Measurements from ENCODE around the gene PPP6R3.

The PPP6R3 gene

DNA sequence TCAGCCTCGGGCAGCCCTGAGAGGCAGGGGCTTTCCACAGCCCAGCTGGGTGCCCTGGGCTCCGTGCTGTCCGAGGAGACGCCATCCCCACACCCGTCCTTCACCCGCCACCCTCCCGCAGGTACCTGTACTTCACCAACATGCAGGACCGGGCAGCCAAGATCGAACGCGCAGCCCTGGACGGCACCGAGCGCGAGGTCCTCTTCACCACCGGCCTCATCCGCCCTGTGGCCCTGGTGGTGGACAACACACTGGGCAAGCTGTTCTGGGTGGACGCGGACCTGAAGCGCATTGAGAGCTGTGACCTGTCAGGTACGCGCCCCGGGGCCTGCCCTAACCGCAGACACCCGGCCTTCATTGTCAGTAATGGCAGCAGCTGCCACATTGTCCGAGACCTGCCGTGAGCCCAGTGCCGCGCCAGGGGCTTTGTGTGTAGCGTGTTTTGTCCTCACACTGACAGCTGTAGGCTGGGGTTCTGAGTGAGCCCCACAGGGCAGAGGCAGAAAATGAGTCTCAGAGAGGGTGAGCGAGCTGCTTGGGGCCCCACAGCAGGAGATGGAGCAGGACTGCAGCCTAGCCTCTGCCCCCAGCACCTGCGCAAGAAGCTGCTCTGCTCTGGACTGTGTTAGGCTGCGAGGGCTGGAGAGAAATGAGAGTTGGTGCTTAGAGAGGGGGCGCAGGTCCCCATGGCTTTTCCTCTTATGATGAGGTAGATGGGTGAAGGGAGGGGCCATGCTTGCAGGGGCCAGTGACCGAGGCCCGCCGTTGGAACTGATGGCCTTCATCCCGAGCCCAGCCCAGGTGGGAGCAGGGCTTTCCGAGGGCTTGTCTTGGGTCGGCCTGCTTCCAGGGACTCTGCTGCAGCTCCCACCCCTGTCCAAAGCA lies 35.3 kb upstream of the PPP6R3 start:
- CTCF ChIA-PET = no interaction called here
- no peak for DNase-seq (ENCODE audit: low read depth, low spot score)
- POLR2A ChIA-PET = no interaction called here
- TF ChIP-seq, protein P1, sequence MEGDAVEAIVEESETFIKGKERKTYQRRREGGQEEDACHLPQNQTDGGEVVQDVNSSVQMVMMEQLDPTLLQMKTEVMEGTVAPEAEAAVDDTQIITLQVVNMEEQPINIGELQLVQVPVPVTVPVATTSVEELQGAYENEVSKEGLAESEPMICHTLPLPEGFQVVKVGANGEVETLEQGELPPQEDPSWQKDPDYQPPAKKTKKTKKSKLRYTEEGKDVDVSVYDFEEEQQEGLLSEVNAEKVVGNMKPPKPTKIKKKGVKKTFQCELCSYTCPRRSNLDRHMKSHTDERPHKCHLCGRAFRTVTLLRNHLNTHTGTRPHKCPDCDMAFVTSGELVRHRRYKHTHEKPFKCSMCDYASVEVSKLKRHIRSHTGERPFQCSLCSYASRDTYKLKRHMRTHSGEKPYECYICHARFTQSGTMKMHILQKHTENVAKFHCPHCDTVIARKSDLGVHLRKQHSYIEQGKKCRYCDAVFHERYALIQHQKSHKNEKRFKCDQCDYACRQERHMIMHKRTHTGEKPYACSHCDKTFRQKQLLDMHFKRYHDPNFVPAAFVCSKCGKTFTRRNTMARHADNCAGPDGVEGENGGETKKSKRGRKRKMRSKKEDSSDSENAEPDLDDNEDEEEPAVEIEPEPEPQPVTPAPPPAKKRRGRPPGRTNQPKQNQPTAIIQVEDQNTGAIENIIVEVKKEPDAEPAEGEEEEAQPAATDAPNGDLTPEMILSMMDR (IDR thresholded peaks at IDR 0.05; ENCODE audit: insufficient read depth, low read length, missing control alignments) = no peak
- no peak overlapping the region for H3K4me3 ChIP-seq (ENCODE audit: low read depth, low read length)

DNA sequence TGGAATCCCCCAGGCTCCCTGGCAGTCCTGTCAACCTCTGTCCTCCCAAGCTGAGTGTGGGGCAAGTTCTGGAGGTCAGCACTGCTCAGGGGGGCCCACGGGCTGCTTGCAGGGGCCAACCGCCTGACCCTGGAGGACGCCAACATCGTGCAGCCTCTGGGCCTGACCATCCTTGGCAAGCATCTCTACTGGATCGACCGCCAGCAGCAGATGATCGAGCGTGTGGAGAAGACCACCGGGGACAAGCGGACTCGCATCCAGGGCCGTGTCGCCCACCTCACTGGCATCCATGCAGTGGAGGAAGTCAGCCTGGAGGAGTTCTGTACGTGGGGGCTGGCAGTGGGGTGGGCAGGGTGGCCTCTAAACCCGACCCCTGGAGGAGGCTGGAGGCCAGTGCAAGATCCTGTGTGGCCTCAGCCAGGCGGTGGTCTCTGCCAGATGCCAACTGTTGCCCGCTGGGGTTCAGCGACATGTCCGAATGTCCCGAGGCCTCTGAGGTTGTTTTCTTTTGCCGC lies 34.6 kb upstream of the PPP6R3 start:
- CTCF ChIA-PET = no interaction called here
- POLR2A ChIA-PET = no interaction called here

DNA sequence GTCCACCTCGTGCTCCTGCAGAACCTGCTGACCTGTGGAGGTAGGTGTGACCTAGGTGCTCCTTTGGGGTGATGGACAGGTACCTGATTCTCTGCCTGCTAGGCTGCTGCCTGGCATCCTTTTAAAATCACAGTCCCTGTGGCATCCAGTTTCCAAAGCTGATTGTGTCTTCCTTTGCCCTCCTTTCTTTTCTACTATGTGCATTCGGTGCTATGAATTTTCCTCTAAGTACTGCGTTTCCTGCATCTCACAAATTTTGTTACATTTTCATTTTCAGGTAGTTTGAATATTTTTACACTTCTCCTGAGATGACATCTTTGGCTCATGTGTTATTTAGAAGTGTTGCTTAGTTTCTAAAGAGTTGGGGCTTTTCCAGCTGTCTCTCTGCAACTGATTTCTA lies 30.9 kb upstream of the PPP6R3 start:
- TF ChIP-seq, protein P1 (IDR thresholded peaks at IDR 0.05; ENCODE audit: insufficient read depth, low read length, missing control alignments) = no peak
- CTCF ChIA-PET = no interaction called here
- no peak for DNase-seq (ENCODE audit: low read depth, low spot score)
- POLR2A ChIA-PET = no interaction called here
- H3K4me3 ChIP-seq (ENCODE audit: low read depth, low read length) = no peak overlapping the region

More for the DNA sequence above, 34.6 kb upstream of the PPP6R3 start:
- no peak overlapping the region for H3K4me3 ChIP-seq (ENCODE audit: low read depth, low read length)
- DNase-seq (ENCODE audit: low read depth, low spot score) = no peak
- TF ChIP-seq, protein P1 (IDR thresholded peaks at IDR 0.05; ENCODE audit: insufficient read depth, low read length, missing control alignments) = no peak

DNA sequence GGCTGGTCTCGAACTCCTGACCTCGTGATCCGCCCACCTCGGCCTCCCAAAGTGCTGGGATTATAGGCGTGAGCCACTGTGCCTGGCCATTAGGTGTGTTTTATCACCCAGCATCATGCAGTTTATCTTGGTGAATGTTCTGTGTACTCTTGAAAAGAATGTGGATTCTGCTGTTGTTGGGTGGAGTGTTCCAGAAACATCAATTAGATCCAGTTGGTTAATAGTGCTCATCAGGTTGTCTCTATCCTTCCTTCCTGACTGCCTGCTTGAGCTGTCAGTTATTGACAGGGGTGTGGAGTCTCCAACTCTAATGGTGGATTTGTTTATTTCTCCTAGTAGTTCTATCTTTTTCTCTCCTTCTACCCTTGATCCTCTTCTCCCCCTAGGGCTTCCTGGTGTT lies 30.2 kb upstream of the PPP6R3 start:
- ChIA-PET POLR2A (no interaction called here), CTCF (interaction anchor here (0.7 kb wide), 1 partner anchor 29 kb away, joined by 4 read pairs; no protein-coding TSS in a partner anchor)
- H3K4me3 ChIP-seq (ENCODE audit: low read depth, low read length) = no peak overlapping the region
- no peak for DNase-seq (ENCODE audit: low read depth, low spot score)
- TF ChIP-seq, protein P1 (IDR thresholded peaks at IDR 0.05; ENCODE audit: insufficient read depth, low read length, missing control alignments) = no peak

DNA sequence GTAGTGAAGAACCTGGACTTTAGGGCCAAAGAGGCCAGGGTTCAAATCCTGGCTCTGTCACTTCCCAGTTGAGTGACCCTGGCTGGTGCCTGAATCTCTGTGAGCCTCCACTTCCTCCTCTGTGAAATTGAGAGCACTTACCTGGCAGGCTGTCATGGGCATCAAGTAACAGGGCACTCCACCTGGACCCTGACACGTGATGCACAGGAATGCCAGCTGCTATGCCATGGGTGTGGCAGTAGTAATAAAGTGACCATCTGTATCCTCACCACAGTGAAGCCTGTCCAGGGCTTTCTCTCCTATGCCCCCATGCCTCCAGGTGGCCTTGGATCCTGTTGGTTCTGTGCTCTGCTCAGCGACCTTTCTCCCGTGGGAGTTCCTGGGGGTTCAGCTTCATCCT lies 29.8 kb upstream of the PPP6R3 start:
- ChIA-PET POLR2A (no interaction called here), CTCF (interaction anchor here (0.7 to 1.5 kb wide), 2 partner anchors 11 to 29 kb away, joined by 4 read pairs; no protein-coding TSS in a partner anchor)
- TF ChIP-seq, protein P1 (IDR thresholded peaks at IDR 0.05; ENCODE audit: insufficient read depth, low read length, missing control alignments) = no peak

DNA sequence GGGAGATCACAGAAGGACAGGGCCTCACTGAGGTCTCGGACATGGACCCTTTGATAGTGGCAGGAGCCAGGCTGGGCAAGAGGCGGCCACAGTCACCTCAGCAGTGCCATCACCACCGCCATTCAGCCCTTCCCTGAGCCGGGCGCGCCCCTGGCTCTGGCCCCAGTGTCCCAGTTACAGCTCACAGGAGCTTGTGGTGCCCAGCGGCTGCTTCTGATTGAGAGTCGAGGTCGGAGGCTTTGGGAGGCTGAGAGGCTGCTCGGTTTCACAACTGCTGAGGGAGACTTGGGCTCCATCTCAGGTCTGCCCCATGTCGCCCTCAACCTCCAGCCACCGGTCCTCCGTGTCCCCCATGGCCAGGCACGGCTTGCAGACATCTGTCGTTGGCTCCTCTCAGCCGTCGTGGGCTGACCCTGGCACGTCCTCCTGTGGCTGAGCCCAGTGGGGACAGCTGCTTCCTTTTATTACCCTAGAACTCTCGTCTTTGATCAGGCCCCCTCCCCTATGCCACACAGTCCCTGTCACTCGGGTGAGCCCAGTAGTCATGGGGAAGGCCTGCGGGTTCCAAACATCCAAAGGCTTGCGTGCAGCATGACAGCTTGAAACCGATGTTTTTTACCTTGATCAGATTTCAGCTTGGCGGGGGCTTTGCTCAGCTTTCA lies 28.4 kb upstream of the PPP6R3 start:
- POLR2A ChIA-PET = no interaction called here
- CTCF ChIA-PET = interaction anchor here (1.5 kb wide), 1 partner anchor 9 kb away, joined by 4 read pairs; no protein-coding TSS in a partner anchor
- no peak overlapping the region for H3K4me3 ChIP-seq (ENCODE audit: low read depth, low read length)
- DNase-seq (ENCODE audit: low read depth, low spot score) = no peak
- TF ChIP-seq, protein P1 (IDR thresholded peaks at IDR 0.05; ENCODE audit: insufficient read depth, low read length, missing control alignments) = no peak

More for the DNA sequence above, 29.8 kb upstream of the PPP6R3 start:
- no peak overlapping the region for H3K4me3 ChIP-seq (ENCODE audit: low read depth, low read length)
- no peak for DNase-seq (ENCODE audit: low read depth, low spot score)
